Spinal cord (tissue), 10 donors: ENCODE results near the gene TMIGD3. TPM values are rescaled to one million over a fixed set of nuclear protein-coding genes. Genes with fewer than 3 reads are reported as not detected.

ENCODE experiments used
- DNase-seq, 6 donors: peaks; one replicate each; pipeline versions ENCODE4 v3.0.0 to v3.0.0-alpha.2; 2013 to 2015; ENCODE audit warnings: low spot score in 6 of 6, low read depth in 4 of 6
- H3K27ac ChIP-seq: one replicate; pipeline ENCODE4 v1.5.1; 2013; ENCODE audit warnings: low read depth, low read length, control low read depth
- H3K27me3 ChIP-seq: one replicate; pipeline ENCODE4 v1.6.1; 2013; ENCODE audit warnings: low read length; ENCODE audit not compliant: control insufficient read depth, insufficient read depth
- H3K36me3 ChIP-seq: one replicate; pipeline ENCODE4 v1.6.1; 2013; ENCODE audit warnings: low read length; ENCODE audit not compliant: control insufficient read depth, insufficient read depth
- H3K4me1 ChIP-seq: one replicate; pipeline ENCODE4 v1.6.1; 2013; ENCODE audit warnings: low read length; ENCODE audit not compliant: control insufficient read depth, insufficient read depth
- H3K4me3 ChIP-seq: one replicate; pipeline ENCODE4 v1.5.1; 2013; ENCODE audit warnings: low read depth, low read length, control low read depth
- H3K9me3 ChIP-seq: one replicate; pipeline ENCODE4 v1.6.1; 2013; ENCODE audit warnings: low read length; ENCODE audit not compliant: control insufficient read depth, insufficient read depth
- WGBS: methylation state at CpG from one replicate; pipeline ENCODE4 v1.1.5; 2013; ENCODE audit warnings: missing lambda C conversion rate; ENCODE audit not compliant: insufficient coverage; 5-methylcytosine and 5-hydroxymethylcytosine counted together
- polyA plus RNA-seq, 2 donors: library from polyadenylated mRNA; unstranded; fragments of 120-200 nt; gene quantifications; one replicate each; pipeline ENCODE4 v1.2.1, GENCODE V29; 2013; ENCODE audit not compliant: insufficient read length in 2 of 2
- total RNA-seq, 2 donors: library from RNA; depleted of rRNA in 1 of 2; stranded (reverse); fragments of 120-200 nt in 1 of 2; fragments of >200 nt in 1 of 2; gene quantifications; one replicate each; pipeline versions ENCODE4 v1.2.3 to v1.2.4, GENCODE V29; 2013 to 2014
- donor health status: healthy.

Gene TMIGD3
- total and polyA plus RNA-seq, 4 donors = 2.4 to 9.5 (median 5.9) TPM

DNA sequence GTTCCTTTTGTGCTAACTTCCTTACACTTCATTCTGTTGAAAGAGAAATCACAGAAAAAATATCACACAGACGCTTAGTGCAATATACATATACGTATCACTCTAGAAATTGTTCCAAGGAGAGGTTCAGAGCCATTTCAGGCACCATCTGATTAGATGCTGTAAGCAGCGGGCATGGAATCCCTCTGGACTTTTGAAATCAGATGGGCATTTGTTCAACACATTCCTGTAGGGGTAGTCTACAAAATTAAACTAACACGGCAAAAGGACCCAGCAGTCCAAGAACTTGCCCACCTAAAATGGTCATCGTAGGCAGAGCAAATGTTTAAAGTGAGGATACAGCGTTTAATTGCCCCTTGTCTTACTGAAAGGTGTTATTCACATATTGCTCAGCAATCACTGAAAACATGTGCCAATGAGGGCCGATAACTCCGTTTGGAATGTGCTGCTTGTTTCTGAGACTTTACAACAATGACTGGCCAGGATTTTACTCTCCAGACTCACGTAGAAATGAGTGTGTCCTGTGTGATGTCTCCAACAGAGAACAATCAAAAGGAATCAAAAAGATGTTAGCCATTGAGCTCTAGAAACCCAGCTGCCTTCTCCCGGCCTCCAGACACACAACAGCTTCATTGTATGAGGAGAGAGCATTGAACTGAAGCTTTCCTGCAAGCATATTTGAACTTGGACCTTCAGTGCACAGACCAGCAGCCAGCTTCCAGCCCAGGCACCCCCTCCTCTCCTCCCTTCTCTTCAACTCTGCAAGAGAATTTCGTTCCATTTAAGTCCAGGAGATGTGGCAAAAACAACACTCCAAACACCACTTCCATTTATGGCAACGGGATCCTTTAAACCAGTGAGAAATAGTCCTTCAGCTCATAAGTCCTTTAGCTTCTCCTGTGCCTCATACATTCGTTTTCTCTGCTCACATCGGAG is 32.1 kb upstream of the TMIGD3 start:
- Histone ChIP-seq H3K27me3 (no peaks in the 10 kb centered on the region), H3K4me3 (no peak overlapping the region), H3K9me3 (no peaks in the 10 kb centered on the region), H3K27ac (peak overlapping the region; percentile 78), H3K4me1 (no peaks in the 10 kb centered on the region), H3K36me3 (no peaks in the 10 kb centered on the region)
- peak in 2 of 6 donors; percentile 30 to 76 for DNase-seq
- WGBS = 54% methylated on average over 5 of the region's 14 CpGs

DNA sequence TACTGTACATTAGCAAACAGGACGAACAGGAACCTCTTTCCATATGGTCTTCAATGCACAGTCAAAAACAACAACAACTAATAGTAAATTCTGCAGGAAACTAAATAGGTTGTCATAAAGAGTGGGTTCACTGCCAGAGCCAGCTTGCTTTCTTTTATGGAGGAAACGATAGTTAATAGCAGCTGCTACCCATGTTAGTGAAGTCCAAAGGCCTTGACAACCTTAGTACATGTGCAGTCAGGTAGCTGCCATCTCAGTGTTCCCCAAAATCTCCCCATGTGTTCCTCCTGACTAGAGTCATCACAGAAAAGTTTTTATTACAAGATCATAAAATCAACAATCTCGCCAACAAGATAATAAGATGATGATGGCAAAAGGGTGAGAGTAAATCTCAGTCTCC is 16.6 kb upstream of the TMIGD3 start:
- Histone ChIP-seq H3K4me3 (no peak overlapping the region), H3K27me3 (peaks cover 7% of the 10 kb centered on the region), H3K4me1 (peaks cover 16% of the 10 kb centered on the region), H3K27ac (no peak overlapping the region), H3K9me3 (no peaks in the 10 kb centered on the region), H3K36me3 (no peaks in the 10 kb centered on the region)
- WGBS = 100% methylated on average over 1 of the region's 3 CpGs
- no peak for DNase-seq

DNA sequence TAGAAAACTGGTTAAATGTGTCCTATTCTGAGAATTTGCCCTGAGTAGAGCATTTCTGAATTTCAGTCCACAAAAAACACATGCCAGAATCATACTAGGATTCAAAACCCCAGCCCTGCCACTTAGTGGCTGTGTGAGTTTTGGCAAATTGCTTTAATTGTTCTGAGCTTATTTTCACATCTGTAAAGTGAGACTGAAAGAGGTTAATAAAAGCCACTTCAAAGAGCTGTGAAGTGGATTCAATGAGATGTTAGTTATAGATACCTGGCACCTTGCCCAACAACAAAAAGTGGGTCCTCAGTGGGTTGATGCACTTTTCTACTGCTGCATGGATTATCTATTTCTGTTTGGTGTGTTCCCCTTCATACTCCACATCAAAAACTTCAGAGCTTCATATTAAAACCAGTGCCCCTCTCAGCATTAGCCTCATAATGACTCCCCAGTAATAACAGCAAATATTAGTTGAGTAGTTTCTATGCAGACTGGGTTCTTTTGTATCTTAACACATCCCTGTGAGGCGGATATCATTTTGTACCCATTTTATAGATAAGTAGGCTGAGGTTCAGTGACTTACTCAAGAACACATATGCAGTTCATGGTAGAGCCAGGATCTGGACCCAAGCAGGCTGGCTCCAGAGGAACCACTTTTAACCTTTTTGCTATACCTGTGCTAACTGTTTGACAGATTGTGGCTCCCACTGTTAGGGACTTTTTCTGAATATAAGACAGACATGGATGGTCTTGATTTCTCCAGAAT is 14.2 kb upstream of the TMIGD3 start:
- Histone ChIP-seq H3K9me3 (no peaks in the 10 kb centered on the region), H3K27ac (no peak overlapping the region), H3K36me3 (no peaks in the 10 kb centered on the region), H3K4me3 (no peak overlapping the region), H3K27me3 (peaks cover 7% of the 10 kb centered on the region), H3K4me1 (peaks cover 36% of the 10 kb centered on the region)
- WGBS = no CpG with 5 or more reads among the region's 1 CpG
- no peak for DNase-seq

DNA sequence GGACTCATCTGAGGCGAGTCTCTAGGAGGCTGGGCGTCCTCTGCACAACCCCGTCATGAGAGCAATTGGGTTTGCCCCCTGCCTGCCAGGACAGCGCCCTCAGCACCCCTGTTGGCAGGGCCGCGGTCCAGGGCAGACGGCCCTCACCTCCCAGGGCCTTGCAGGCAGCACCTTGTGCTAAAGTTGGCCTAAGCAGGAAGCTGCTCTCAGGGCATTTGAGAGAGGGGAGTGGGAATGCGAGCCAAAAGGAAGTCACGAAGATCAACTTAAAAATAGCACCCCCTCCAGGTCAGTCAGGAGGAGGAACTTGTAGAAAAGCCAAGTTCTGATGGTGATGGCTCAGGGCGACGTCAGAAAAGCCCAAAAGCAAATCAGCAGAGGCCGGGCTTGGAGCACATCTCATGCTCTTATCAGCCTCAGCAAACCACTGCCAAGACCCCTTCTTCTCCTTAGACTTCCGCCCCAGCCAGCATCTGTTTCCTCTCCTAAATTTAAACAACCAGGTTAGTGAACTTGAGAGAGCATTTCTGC is 12.6 kb upstream of the TMIGD3 start:
- H3K27me3 ChIP-seq = peaks cover 7% of the 10 kb centered on the region
- peaks cover 44% of the 10 kb centered on the region for H3K4me1 ChIP-seq
- H3K9me3 ChIP-seq = no peaks in the 10 kb centered on the region
- WGBS = 16% methylated on average over 8 of the region's 13 CpGs
- peak in 2 of 6 donors; percentile 40 to 43 for DNase-seq
- peak overlapping the region; percentile 87 for H3K27ac ChIP-seq
- H3K4me3 ChIP-seq = peak overlapping the region; percentile 37
- no peaks in the 10 kb centered on the region for H3K36me3 ChIP-seq

DNA sequence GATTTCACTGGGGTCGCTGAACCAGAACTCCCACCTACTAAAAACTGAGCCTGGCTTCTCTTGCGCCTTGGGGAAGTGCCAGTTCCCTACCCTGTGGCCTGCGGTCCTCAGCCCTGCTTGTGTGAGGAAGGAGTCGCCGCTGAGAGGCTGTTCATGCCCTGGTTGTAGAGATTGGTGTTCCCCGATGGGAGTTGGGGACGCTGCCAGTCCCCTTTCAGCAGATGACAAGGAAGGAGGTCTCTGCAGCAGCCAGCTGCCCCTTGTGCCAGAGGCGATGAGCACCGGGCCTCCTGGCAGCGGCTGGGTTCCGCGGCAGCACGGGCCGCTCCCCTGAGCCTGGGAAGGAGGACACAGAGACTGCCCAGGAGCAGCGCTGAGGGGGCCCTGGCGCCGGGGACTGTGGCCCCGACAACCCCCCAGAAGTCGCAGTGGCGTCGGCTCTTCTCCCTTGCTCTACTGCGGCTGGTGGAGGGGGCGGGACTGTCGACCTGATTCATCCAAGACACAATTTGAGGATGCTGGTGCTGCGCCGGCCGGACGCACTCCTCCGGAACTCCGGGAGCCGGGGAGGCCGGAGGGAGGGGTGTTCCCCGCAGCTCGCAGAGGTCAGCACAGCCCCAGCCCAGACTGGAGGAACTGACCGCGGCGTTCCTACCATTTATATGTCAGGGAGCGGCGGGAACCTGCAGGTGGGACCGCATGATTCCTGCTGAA is 12.0 kb upstream of the TMIGD3 start:
- Histone ChIP-seq H3K27ac (peak overlapping the region; percentile 87), H3K9me3 (no peaks in the 10 kb centered on the region), H3K27me3 (peaks cover 7% of the 10 kb centered on the region), H3K4me1 (peaks cover 45% of the 10 kb centered on the region), H3K4me3 (peak overlapping the region; percentile 37), H3K36me3 (no peaks in the 10 kb centered on the region)
- DNase-seq = peak in 2 of 6 donors; percentile 59 to 76
- 6% methylated on average over 39 of the region's 40 CpGs for WGBS

DNA sequence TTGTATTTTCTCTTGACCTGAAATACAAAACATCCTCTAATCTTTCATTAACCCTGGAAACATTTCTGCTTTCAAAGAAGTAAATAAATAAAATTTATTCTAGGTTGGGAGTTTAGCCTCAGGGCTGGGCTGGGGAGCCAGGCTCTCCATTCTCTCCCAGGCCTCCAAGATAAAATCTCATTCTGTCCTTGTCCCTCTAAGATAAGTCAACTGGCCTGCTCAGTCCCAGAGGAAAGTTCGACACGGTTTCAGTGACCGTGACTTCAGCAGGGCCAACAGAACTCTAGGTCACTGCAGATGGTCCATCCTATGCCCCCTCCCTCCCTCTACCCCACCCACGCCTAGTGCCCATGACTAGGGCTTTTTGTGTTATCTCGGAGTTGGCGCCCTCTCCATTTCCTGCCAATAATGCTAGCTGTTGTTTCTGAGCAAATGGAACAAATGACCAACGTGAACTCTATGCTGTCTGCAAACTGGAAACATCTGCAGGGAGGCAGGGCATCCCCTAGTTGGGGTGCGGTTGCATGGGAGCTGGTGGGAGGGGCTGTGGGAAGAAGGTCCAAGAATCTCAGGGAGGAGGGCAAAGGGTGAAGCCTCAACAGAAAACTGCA is 10.1 kb upstream of the TMIGD3 start:
- 72% methylated on average over 6 of the region's 8 CpGs for WGBS
- H3K4me1 ChIP-seq = peaks cover 56% of the 10 kb centered on the region

DNA sequence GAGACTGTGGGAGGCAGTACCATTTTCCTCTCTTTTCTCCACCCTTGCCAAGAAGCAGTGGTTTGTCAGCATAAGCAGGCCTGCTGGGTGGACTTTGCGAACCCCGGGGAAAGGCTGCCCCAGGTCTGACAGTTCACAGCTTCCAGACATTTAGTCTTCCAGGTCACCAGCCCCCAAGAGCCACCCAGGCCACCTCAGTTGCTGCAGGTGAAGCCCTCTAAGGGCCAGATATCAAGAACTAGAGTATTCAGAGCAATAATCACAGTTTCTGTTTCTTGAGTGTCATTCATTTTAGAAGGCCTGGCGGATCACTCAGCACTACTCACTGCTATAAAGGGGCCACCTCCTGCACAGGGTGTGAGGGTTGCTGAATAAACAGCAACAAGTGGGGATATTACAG is 9.5 kb upstream of the TMIGD3 start:
- Histone ChIP-seq H3K9me3 (no peaks in the 10 kb centered on the region), H3K36me3 (no peaks in the 10 kb centered on the region), H3K27me3 (peaks cover 7% of the 10 kb centered on the region), H3K4me1 (peaks cover 62% of the 10 kb centered on the region), H3K27ac (peak overlapping the region; percentile 72), H3K4me3 (no peak overlapping the region)
- WGBS = 91% methylated on average over 2 of the region's 3 CpGs
- DNase-seq = no peak

More for the DNA sequence above, 10.1 kb upstream of the TMIGD3 start:
- peak overlapping the region; percentile 72 for H3K27ac ChIP-seq
- no peaks in the 10 kb centered on the region for H3K36me3 ChIP-seq
- peak in 1 of 6 donors; percentile 63 for DNase-seq
- H3K9me3 ChIP-seq = no peaks in the 10 kb centered on the region
- H3K4me3 ChIP-seq = no peak overlapping the region
- H3K27me3 ChIP-seq = peaks cover 7% of the 10 kb centered on the region

DNA sequence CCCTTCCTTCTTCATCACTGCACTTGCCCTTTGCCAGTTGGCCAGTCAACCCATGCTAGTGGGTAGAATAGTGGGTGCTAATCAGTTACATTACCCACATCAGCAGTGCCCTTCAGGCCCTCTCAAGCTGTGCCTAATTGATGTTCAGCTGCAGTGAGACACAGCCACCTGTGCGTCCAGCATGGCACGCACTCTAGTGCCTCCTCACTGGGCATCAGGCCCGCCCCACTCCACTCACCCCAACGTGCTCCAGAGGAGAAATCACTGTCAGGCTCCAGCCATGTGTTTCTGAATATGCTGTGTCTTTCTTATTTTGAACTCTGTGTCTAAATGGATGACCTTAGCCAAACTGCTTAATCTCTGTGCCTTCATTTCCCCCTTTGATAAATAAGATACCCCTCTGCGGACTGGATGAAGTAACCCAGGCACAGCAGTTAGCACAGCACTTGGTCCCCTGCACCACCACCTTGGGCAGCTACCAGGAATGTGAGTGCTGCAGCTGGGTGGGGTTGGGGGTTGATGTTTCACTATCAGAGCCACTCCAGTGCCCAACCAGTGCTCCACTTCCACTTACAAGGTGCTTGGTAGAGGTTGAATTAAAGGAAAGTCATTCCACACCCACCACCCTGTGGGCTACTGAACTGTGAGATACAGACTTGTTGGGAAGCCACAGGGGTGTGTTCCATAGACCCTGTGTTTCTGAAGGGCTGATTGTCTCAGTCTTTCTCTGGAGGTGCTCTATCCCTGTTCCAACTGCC is 8.9 kb upstream of the TMIGD3 start:
- WGBS = 90% methylated on average over 2 of the region's 5 CpGs
- peak overlapping the region; percentile 72 for H3K27ac ChIP-seq
- H3K4me1 ChIP-seq = peaks cover 68% of the 10 kb centered on the region
- no peak for DNase-seq
- peaks cover 7% of the 10 kb centered on the region for H3K27me3 ChIP-seq
- H3K9me3 ChIP-seq = no peaks in the 10 kb centered on the region
- no peak overlapping the region for H3K4me3 ChIP-seq
- no peaks in the 10 kb centered on the region for H3K36me3 ChIP-seq
